Measurements from ENCODE around the gene NDUFA9. TPM values are rescaled to one million over a fixed set of nuclear protein-coding genes. Genes with fewer than 3 reads are reported as not detected.

The NDUFA9 gene
- total RNA-seq, 1 experiment from 2014 or later, result 110 TPM

GRCh38 chr12:4649358-4649661, 396 bp downstream of the NDUFA9 start:
- DNase-seq (ENCODE audit: unreplicated experiment), result no peak
- peak overlapping the region; percentile 97 for H3K4me3 Mint-ChIP-seq (ENCODE audit: unreplicated experiment)
- peaks cover 29% of the 10 kb centered on the region for H3K4me1 Mint-ChIP-seq (ENCODE audit: insufficient read depth, unreplicated experiment)
- intact Hi-C loops (cut with micrococcal nuclease), result loop anchor here (1.0 to 5.0 kb wide), 2 partner anchors 45 to 108 kb away; no protein-coding TSS in a partner anchor
- no peaks in the 10 kb centered on the region for H3K9me3 Mint-ChIP-seq (ENCODE audit: unreplicated experiment)
- POLR2A ChIA-PET, result interaction anchor here (0.7 to 2.5 kb wide), 17 partner anchors 14 to 373 kb away, joined by 3 to 30 read pairs (median 4); partner anchors contain the start of gene RAD51AP1
- H3K36me3 Mint-ChIP-seq (ENCODE audit: insufficient read depth, unreplicated experiment), result peaks cover 3% of the 10 kb centered on the region
- peak overlapping the region; percentile 99 for H3K27ac Mint-ChIP-seq (ENCODE audit: low read depth, unreplicated experiment)
- no TSS peak for BruUV-seq (replicated peaks)
- no peaks in the 10 kb centered on the region for H3K27me3 Mint-ChIP-seq (ENCODE audit: insufficient read depth, unreplicated experiment)
- TF ChIP-seq, protein P1, sequence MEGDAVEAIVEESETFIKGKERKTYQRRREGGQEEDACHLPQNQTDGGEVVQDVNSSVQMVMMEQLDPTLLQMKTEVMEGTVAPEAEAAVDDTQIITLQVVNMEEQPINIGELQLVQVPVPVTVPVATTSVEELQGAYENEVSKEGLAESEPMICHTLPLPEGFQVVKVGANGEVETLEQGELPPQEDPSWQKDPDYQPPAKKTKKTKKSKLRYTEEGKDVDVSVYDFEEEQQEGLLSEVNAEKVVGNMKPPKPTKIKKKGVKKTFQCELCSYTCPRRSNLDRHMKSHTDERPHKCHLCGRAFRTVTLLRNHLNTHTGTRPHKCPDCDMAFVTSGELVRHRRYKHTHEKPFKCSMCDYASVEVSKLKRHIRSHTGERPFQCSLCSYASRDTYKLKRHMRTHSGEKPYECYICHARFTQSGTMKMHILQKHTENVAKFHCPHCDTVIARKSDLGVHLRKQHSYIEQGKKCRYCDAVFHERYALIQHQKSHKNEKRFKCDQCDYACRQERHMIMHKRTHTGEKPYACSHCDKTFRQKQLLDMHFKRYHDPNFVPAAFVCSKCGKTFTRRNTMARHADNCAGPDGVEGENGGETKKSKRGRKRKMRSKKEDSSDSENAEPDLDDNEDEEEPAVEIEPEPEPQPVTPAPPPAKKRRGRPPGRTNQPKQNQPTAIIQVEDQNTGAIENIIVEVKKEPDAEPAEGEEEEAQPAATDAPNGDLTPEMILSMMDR (IDR thresholded peaks at IDR 0.05; ENCODE audit: unreplicated experiment), result no peak
- CTCF ChIA-PET, result interaction anchor here (0.6 to 2.9 kb wide), 11 partner anchors 17 to 1463 kb away, joined by 3 to 17 read pairs (median 4); no protein-coding TSS in a partner anchor

DNA sequence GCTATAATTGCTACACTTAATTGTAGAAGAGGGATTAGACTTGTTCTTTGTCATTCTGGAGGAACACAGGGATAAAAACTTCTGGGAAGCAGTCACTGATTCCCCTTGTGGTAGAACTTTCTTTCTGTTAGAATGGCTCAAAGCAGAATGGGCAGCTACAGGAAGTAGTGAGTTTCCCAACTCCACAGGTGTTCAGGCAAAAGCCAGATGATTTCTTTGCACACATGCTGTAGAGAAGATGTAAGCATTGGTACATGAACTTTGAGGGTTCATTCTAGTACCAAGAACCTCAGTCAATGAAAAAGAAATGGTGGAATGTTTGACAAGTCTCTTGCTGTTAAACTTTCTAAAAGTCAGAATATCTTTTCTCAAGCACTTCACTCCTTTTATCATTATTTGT, 4.3 kb downstream of the NDUFA9 start:
- Mint-ChIP-seq H3K27ac (ENCODE audit: low read depth, unreplicated experiment) (no peak overlapping the region), H3K27me3 (ENCODE audit: insufficient read depth, unreplicated experiment) (no peaks in the 10 kb centered on the region), H3K4me3 (ENCODE audit: unreplicated experiment) (no peak overlapping the region), H3K4me1 (ENCODE audit: insufficient read depth, unreplicated experiment) (peaks cover 29% of the 10 kb centered on the region), H3K9me3 (ENCODE audit: unreplicated experiment) (no peaks in the 10 kb centered on the region), H3K36me3 (ENCODE audit: insufficient read depth, unreplicated experiment) (peaks cover 34% of the 10 kb centered on the region)
- intact Hi-C loops (cut with micrococcal nuclease), result no loop called here
- no TSS peak for BruUV-seq (replicated peaks)
- ChIA-PET CTCF (no interaction called here), POLR2A (interaction anchor here (0.9 to 1.4 kb wide), 3 partner anchors 9 to 333 kb away, joined by 3 read pairs; no protein-coding TSS in a partner anchor)
- TF ChIP-seq, protein P1 (IDR thresholded peaks at IDR 0.05; ENCODE audit: unreplicated experiment), result no peak
- no peak for DNase-seq (ENCODE audit: unreplicated experiment)

- BruUV-seq (replicated peaks), result no TSS peak
- TF ChIP-seq, protein P1 (IDR thresholded peaks at IDR 0.05; ENCODE audit: unreplicated experiment), result no peak
- CTCF ChIA-PET, result no interaction called here
- Mint-ChIP-seq H3K27ac (ENCODE audit: low read depth, unreplicated experiment) (no peak overlapping the region), H3K27me3 (ENCODE audit: insufficient read depth, unreplicated experiment) (no peaks in the 10 kb centered on the region), H3K9me3 (ENCODE audit: unreplicated experiment) (no peaks in the 10 kb centered on the region), H3K36me3 (ENCODE audit: insufficient read depth, unreplicated experiment) (peaks cover 38% of the 10 kb centered on the region), H3K4me1 (ENCODE audit: insufficient read depth, unreplicated experiment) (peaks cover 29% of the 10 kb centered on the region), H3K4me3 (ENCODE audit: unreplicated experiment) (no peak overlapping the region)
- POLR2A ChIA-PET, result interaction anchor here (1.4 kb wide), 1 partner anchor 60 kb away, joined by 3 read pairs; no protein-coding TSS in a partner anchor
- no peak for DNase-seq (ENCODE audit: unreplicated experiment)
- intact Hi-C loops (cut with micrococcal nuclease), result no loop called here
Observed at GRCh38 chr12:4653691-4654090, 4.8 kb downstream of the NDUFA9 start.

- CTCF ChIA-PET, result interaction anchor here (1.0 kb wide), 2 partner anchors 93 to 186 kb away, joined by 3 read pairs; no protein-coding TSS in a partner anchor
- Mint-ChIP-seq H3K27ac (ENCODE audit: low read depth, unreplicated experiment) (peak overlapping the region; percentile 2), H3K4me1 (ENCODE audit: insufficient read depth, unreplicated experiment) (peaks cover 11% of the 10 kb centered on the region), H3K9me3 (ENCODE audit: unreplicated experiment) (no peaks in the 10 kb centered on the region), H3K4me3 (ENCODE audit: unreplicated experiment) (no peak overlapping the region), H3K36me3 (ENCODE audit: insufficient read depth, unreplicated experiment) (peaks cover 40% of the 10 kb centered on the region), H3K27me3 (ENCODE audit: insufficient read depth, unreplicated experiment) (no peaks in the 10 kb centered on the region)
- DNase-seq (ENCODE audit: unreplicated experiment), result peak; percentile 43
- BruUV-seq (replicated peaks), result no TSS peak
- intact Hi-C loops (cut with micrococcal nuclease), result no loop called here
- POLR2A ChIA-PET, result interaction anchor here (0.6 to 3.8 kb wide), 5 partner anchors 12 to 284 kb away, joined by 3 to 30 read pairs (median 4); partner anchors contain the start of genes AKAP3 and NDUFA9
- TF ChIP-seq, protein P1 (IDR thresholded peaks at IDR 0.05; ENCODE audit: unreplicated experiment), result no peak
Observed at GRCh38 chr12:4663971-4664505, 15.1 kb downstream of the NDUFA9 start.

All from MCF 10A (cell line).